Neural progenitor cell (in vitro differentiated cells): ENCODE data around the gene KLHDC7B.

Source experiments
- CTCF ChIP-seq: fragments of 200-600 bp; sonication (generic); IDR thresholded peaks from 2 replicates; pipeline ENCODE4 v1.5.1; 2017; ENCODE audit warnings: antibody characterized with exemption, mild to moderate bottlenecking
- EZH2 ChIP-seq: fragments of 200-600 bp; sonication (generic); IDR thresholded peaks from 2 replicates; pipeline ENCODE4 v1.6.1; 2017; ENCODE audit warnings: antibody characterized with exemption, mild to moderate bottlenecking, moderate library complexity
- EZH2phosphoT487 ChIP-seq: fragments of 200-600 bp; sonication (generic); IDR thresholded peaks from 2 replicates; pipeline ENCODE4 v1.6.1; 2017; ENCODE audit warnings: antibody characterized with exemption

DNA sequence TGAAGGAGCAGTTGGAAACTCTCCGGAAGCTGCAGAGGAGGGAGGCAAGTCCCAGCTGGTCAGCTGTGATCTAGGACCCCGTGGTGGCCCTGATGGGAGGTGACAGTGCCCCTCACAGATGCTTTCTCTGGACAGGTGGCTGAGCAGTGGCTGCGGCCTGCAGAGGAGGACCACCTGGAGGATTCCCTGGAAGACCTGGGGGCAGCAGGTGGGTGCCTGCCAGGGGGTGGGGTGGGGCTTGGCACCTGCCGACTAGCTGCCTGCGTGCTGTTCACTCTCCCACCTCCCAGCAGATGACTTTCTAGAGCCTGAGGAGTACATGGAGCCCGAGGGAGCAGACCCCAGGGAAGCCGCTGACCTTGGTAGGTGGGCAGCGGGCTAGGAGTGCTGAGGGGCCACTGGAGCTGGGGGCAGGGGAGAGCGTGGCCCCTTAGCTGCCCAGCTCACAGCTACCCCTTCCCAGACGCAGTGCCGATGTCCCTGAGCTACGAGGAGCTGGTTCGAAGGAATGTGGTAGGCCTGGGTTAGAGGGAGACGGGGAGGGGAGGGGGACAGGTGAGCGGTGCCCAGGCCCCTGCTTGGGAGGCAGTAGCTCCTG lies 23.4 kb upstream of the KLHDC7B start:
- TF ChIP-seq CTCF (no peak), EZH2 (no peak), EZH2phosphoT487 (no peak)
